Airway epithelial cell (primary cell): ENCODE data around the gene PKD2L1. TPM values are rescaled to one million over a fixed set of nuclear protein-coding genes. Genes with fewer than 3 reads are reported as not detected.

Experiments used
- total RNA-seq: library from RNA; depleted of rRNA; stranded (reverse); fragments of >200 nt; gene quantifications from 2 replicates; pipeline ENCODE4 v1.2.3, GENCODE V29; 2015

The PKD2L1 gene
- not detected in 2 replicates for total RNA-seq

GRCh38 chr10:100330079-100330478 lies at the start of gene PKD2L1:
Gene PKD2L1, minus strand, starts transcription at chr10:100330228. Its CDS starts 125 bp downstream, at chr10:100330103.

GRCh38 chr10:100346765-100347567 lies 16.9 kb upstream of the PKD2L1 start, which contains the start of gene SCD:
Gene SCD, plus strand, starts transcription at chr10:100347233. Its CDS starts 272 bp downstream, at chr10:100347505.

GRCh38 chr10:100286051-100287033 lies 43.7 kb downstream of the PKD2L1 start, which contains the start of gene BLOC1S2:
Gene BLOC1S2, minus strand, starts transcription at chr10:100286680. Its CDS starts 21 bp downstream, at chr10:100286659.

GRCh38 chr10:100267239-100268104 lies 62.6 kb downstream of the PKD2L1 start, which contains the start of gene CWF19L1:
Gene CWF19L1, minus strand, starts transcription at chr10:100267638. Its CDS starts 45 bp downstream, at chr10:100267593.

Other genes starting within 250 kb of the PKD2L1 start
- gene CPN1, start 248.4 kb downstream of the PKD2L1 start, total RNA-seq = not detected in 2 replicates
- 29.9 and 42.7 TPM in 2 replicates for gene ERLIN1, start 144.2 kb downstream of the PKD2L1 start, total RNA-seq
- 16.4 and 16.5 TPM in 2 replicates for gene CHUK, start 100.6 kb downstream of the PKD2L1 start, total RNA-seq
- gene CWF19L1, start 62.6 kb downstream of the PKD2L1 start, total RNA-seq = 20.9 and 30.3 TPM in 2 replicates
- gene BLOC1S2, start 43.5 kb downstream of the PKD2L1 start, total RNA-seq = 73.5 and 76.9 TPM in 2 replicates
- gene SCD, start 17.0 kb upstream of the PKD2L1 start, total RNA-seq = 792 and 1,012 TPM in 2 replicates
- gene WNT8B, start 132.8 kb upstream of the PKD2L1 start, total RNA-seq = 0.14 TPM in 1 of 2 replicates, not detected in the other
- 0.42 and 0.85 TPM in 2 replicates for gene SEC31B, start 189.6 kb upstream of the PKD2L1 start, total RNA-seq
- gene NDUFB8, start 199.6 kb upstream of the PKD2L1 start, total RNA-seq = 269 and 275 TPM in 2 replicates
- gene HIF1AN, start 205.7 kb upstream of the PKD2L1 start, total RNA-seq = 6.6 and 8.4 TPM in 2 replicates